ENCODE data around the gene MAB21L1.

GRCh38 chr13:35473802-35474201, 2.7 kb downstream of the MAB21L1 start:
- TF ChIP-seq, protein P1, sequence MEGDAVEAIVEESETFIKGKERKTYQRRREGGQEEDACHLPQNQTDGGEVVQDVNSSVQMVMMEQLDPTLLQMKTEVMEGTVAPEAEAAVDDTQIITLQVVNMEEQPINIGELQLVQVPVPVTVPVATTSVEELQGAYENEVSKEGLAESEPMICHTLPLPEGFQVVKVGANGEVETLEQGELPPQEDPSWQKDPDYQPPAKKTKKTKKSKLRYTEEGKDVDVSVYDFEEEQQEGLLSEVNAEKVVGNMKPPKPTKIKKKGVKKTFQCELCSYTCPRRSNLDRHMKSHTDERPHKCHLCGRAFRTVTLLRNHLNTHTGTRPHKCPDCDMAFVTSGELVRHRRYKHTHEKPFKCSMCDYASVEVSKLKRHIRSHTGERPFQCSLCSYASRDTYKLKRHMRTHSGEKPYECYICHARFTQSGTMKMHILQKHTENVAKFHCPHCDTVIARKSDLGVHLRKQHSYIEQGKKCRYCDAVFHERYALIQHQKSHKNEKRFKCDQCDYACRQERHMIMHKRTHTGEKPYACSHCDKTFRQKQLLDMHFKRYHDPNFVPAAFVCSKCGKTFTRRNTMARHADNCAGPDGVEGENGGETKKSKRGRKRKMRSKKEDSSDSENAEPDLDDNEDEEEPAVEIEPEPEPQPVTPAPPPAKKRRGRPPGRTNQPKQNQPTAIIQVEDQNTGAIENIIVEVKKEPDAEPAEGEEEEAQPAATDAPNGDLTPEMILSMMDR (IDR thresholded peaks at IDR 0.05): no peak
- no peak for TF ChIP-seq EZH2 (IDR thresholded peaks at IDR 0.05; ENCODE audit: borderline replicate concordance, insufficient read depth, low read depth, low read length, poor library complexity, severe bottlenecking)
